Skin epidermis (tissue), 12 donors: ENCODE measurements around the gene ACER3.
"Not testable (repeated sequence)": the region's sequence is repeated elsewhere in the genome, so short reads cannot be mapped to it uniquely, and the experiment has no call there.

ENCODE experiments used
- H3K27ac ChIP-seq, 21 experiments: fragments of 200-600 bp; sonication (generic) in 11 of 21; one replicate each; pipeline ENCODE4 v1.5.0; 2020; ENCODE audit warnings: mild to moderate bottlenecking in 3 of 21, inconsistent platforms in 2 of 21, moderate library complexity in 2 of 21
- H3K4me3 ChIP-seq, 7 experiments: fragments of 200-600 bp; sonication (generic) in 2 of 7; one replicate each; pipeline ENCODE4 v1.5.0; 2020; ENCODE audit warnings: inconsistent platforms in 2 of 7, mild to moderate bottlenecking in 2 of 7, moderate library complexity in 1 of 7

The ACER3 gene

GRCh38 chr11:76910620-76911414 is 50.1 kb downstream of the ACER3 start:
- Histone ChIP-seq H3K4me3 (no peak overlapping the region), H3K27ac (peak overlapping the region in 5 of 21 experiments; percentile 24 to 67 (median 42))

DNA sequence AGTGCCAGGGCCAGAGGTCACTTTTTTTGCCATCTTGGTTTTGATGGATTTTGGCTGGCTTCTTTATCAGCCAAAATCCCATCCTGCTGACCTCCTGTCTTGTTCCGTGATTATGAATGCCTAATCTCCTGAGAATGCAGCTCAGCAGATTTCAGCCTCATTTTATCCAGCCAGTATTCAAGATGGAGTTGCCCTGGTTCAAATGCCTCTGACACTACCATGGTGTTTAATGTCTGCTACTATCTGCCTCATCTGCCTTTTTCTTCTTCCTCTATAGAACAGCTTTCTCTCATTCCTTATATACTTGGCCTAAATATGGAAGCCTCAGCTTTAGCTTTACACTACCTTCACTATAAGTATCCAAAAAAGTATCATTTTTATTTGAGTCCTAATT is 50.7 kb downstream of the ACER3 start:
- Histone ChIP-seq H3K4me3 (no peak overlapping the region), H3K27ac (peak overlapping the region in 6 of 21 experiments; percentile 18 to 67 (median 42))

- Histone ChIP-seq H3K27ac (no peak overlapping the region), H3K4me3 (no peak overlapping the region)
Observed at GRCh38 chr11:76916712-76917111, 56.0 kb downstream of the ACER3 start.

- H3K27ac ChIP-seq, result no peak overlapping the region
- H3K4me3 ChIP-seq, result no peak overlapping the region
Observed at GRCh38 chr11:76918941-76919386, 58.2 kb downstream of the ACER3 start.

- Histone ChIP-seq H3K27ac (no peak overlapping the region), H3K4me3 (no peak overlapping the region)
Observed at GRCh38 chr11:76919467-76919866, 58.7 kb downstream of the ACER3 start.

GRCh38 chr11:76919887-76920746 is 59.4 kb downstream of the ACER3 start:
- H3K4me3 ChIP-seq, result no peak overlapping the region
- no peak overlapping the region for H3K27ac ChIP-seq

- Histone ChIP-seq H3K4me3 (no peak overlapping the region), H3K27ac (no peak overlapping the region)
Observed at GRCh38 chr11:76927160-76927559, 66.4 kb downstream of the ACER3 start.

DNA sequence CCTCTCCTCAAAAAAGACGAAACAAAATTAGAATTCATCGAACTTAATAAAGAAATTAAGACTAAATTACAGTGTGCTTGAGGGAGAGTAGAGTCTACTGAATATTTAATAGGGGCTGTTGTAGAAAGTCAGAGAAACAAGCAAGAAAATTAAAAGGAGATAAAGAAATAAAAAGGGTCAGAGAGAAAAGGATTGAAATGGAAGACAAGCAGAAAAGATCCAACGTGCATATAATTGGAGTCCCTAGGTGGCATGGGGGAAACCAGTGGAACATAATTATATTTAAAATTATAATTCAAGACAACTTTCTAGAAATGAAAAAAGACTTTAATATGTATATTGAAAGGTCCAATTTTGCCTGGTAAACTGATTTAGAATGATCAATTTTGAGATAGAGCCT is 74.3 kb downstream of the ACER3 start:
- Histone ChIP-seq H3K4me3 (no peak overlapping the region), H3K27ac (no peak overlapping the region)

- H3K4me3 ChIP-seq, result no peak overlapping the region
- H3K27ac ChIP-seq, result no peak overlapping the region
Observed at GRCh38 chr11:76939219-76939631, 78.5 kb downstream of the ACER3 start.

DNA sequence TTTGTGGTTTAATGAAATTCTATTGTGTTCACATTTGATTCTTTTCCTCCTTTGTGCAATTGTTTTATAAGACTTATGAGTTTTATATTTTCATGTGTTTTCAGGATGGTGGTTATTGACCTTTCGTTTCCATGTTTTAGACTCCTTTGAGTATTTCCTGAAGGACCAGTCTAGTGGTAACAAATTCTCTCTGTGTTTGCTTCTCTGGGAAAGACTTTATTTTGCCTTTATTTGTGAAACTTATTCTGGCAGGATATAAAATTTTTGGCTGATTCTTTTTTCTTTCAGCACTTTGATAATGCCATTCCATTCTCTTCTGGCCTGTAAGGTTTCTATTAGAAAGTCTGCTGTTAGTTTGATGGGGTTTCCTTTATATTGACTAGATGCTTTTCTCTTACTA is 83.5 kb downstream of the ACER3 start:
- Histone ChIP-seq H3K4me3 (no peak overlapping the region), H3K27ac (no peak overlapping the region)

GRCh38 chr11:76946223-76946622 is 85.5 kb downstream of the ACER3 start:
- Histone ChIP-seq H3K4me3 (no peak overlapping the region), H3K27ac (no peak overlapping the region)

DNA sequence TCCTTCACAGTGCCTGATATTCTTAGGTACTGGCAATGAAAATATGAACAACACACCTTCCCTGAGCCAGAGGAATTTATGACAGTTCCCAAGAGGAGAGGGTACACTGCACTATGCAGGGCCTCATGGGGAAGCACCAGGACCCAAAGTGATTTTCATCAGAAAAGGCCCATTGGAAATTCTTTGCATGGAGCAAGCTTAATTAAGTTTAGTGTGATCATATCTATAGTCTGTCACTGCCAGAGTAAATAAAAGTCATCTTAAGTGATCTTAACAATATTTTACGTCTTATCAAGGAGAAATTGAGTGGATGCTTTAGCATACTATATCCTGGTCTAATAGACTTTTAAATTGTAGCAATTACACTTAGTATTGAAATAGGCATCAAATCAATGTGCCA is 86.5 kb downstream of the ACER3 start:
- no peak overlapping the region for H3K27ac ChIP-seq
- no peak overlapping the region for H3K4me3 ChIP-seq

- Histone ChIP-seq H3K4me3 (no peak overlapping the region), H3K27ac (no peak overlapping the region)
Observed at GRCh38 chr11:76947800-76948199, 87.1 kb downstream of the ACER3 start.

DNA sequence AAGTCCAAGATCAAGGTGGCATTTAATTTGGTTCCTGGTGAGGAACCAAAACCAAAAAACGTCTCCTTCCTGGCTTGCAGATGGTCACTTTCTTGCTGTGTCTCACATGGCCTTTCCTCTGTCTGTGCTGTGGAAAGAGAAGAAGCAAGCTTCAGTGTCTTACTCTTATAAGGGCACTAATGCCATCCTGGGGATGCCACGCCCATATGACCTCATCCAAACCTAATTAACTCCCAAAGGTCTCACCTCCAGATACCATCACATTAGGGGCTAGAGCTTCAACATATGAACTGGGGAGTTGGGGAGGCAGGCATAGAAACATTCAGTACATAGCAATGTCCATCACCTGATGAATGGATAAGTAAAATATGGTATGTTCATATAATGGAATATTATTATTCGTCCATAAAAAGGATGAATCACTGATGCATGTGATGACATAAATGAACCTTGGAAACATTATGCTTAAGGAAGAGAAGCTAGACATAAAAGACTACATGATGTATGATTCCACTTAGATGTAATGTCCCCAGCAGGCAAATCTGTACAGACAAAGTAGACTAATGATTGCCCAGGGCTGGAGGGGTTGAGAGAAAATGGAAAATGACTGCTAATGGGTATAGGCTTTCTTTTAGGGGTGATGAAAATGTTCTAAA is 94.9 kb downstream of the ACER3 start:
- H3K4me3 ChIP-seq, result no peak overlapping the region
- no peak overlapping the region for H3K27ac ChIP-seq

DNA sequence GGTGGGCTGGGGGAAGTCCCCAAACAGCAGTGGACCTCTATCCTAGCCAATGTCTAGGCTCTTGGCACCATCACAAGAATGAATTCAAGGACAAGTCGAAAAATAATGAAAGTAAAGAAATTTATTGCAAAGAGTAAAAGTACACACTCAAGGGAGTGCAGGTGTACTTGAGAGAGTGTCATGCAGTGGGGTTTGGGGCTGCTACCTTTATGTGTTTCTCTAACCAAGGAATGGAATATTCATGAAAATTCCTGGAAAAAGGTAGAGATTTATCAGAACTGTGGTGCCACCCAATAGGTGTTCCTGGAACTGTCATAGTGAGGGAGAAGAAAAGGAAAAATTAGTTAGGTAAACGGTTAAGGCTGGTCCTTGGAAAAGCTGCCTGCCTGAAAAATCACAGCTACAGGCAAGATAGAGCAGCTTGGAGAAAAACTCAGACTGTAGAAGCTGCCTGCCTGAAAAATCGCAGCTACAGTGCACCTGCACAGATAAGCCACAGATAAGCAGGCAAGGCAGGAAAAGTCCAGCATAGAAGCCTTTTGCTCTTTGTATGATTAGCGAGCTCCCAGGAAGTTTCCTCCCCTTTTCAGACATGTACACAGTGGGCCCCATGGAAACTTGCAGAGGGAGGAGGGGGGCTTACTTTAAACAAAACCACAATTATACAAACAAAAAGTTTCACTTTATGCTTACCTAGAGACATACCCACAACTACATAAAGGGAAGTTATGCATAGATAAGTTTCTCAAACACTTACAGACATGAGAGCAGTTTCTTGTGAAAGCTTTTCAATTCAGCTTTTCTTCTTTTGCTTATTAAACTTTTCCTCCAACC is 102.1 kb downstream of the ACER3 start:
- no peak overlapping the region for H3K4me3 ChIP-seq
- no peak overlapping the region for H3K27ac ChIP-seq

GRCh38 chr11:76963417-76964168 is 102.9 kb downstream of the ACER3 start:
- not testable (repeated sequence) for H3K27ac ChIP-seq, H3K4me3 ChIP-seq

DNA sequence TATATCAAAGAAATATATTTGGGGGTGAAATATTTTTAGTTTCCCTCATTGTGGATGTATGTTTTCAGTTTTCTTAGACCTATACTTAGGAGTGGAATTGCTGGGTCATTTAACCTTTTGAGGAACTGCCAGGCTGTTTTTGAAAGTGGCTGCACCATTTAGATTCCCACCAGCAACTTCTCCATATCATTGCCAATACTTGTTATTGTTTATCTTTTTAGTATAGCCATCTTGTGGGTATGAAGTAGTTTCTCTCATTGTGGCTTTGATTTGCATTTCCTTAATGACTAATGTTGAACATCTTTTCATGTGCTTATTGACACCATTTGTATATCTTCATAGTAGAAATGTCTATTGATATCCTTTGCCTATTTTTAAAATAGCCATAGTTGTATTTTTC is 111.3 kb downstream of the ACER3 start:
- H3K4me3 ChIP-seq, result no peak overlapping the region
- H3K27ac ChIP-seq, result no peak overlapping the region

GRCh38 chr11:76974179-76974891 is 113.6 kb downstream of the ACER3 start:
- H3K27ac ChIP-seq, result no peak overlapping the region
- no peak overlapping the region for H3K4me3 ChIP-seq
